ENCODE measurements around the gene IL20RB.

GRCh38 chr3:136995652-136996051, 37.9 kb downstream of the IL20RB start:
- no peak for TF ChIP-seq CTCF (IDR thresholded peaks at IDR 0.05)
- peak in 1 of 3 donors; percentile 20 for TF ChIP-seq POLR2AphosphoS5 (IDR thresholded peaks at IDR 0.05)
